ENCODE results near the gene CALHM4. TPM values are rescaled to one million over a fixed set of nuclear protein-coding genes. Genes with fewer than 3 reads are reported as not detected.

The CALHM4 gene
- total and polyA plus RNA-seq, 2 of the 8 experiments (the other 6 are each of a cell fraction or from before 2014, with no cell fraction given) = not detected

- Histone ChIP-seq H2BK20ac (ENCODE audit: low read length) (no peak overlapping the region), H2BK5ac (ENCODE audit: low read depth, low read length) (no peak overlapping the region), H4K5ac (ENCODE audit: insufficient read length, low read depth, low read length) (no peak overlapping the region), H2AFZ (ENCODE audit: low read length) (no peak overlapping the region), H3K9ac (replicated peaks in 1 of 4; ENCODE audit: extremely low read depth in 1 of 4, low read depth in 3 of 4, low read length in 3 of 4) (no peak overlapping the region), H4K91ac (replicated peaks; ENCODE audit: insufficient read length, low read length) (no peak overlapping the region), H3K23ac (ENCODE audit: insufficient read length) (no peak overlapping the region), H2BK120ac (replicated peaks; ENCODE audit: low read depth, low read length) (no peak overlapping the region), H3K36me3 (ENCODE audit: control insufficient read depth in 2 of 4, insufficient read depth in 4 of 4, low read length in 3 of 4) (no peaks in the 10 kb centered on the region), H3K14ac (ENCODE audit: insufficient read length) (no peak overlapping the region), H3K4me1 (replicated peaks in 1 of 4; ENCODE audit: control insufficient read depth in 3 of 4, insufficient read depth in 4 of 4, low read length in 3 of 4) (no peaks in the 10 kb centered on the region), H3K23me2 (ENCODE audit: low read depth, low read length) (no peaks in the 10 kb centered on the region), H3K4me3 (ENCODE audit: extremely low read depth in 1 of 4, insufficient read depth in 2 of 4, low read depth in 3 of 4, low read length in 4 of 4) (no peak overlapping the region), H3K27ac (ENCODE audit: low read depth, low read length) (no peak overlapping the region), H2AK5ac (ENCODE audit: low read depth, low read length) (no peak overlapping the region), H3K4me2 (ENCODE audit: insufficient read depth in 1 of 2, low read depth in 2 of 2, low read length in 2 of 2) (no peak overlapping the region), H4K20me1 (replicated peaks in 1 of 2; ENCODE audit: control insufficient read depth in 1 of 2, insufficient read depth in 2 of 2, low read length in 2 of 2) (no peaks in the 10 kb centered on the region), H3K27me3 (replicated peaks in 1 of 4; ENCODE audit: control insufficient read depth in 3 of 4, extremely low read depth in 1 of 4, insufficient read depth in 3 of 4, low read length in 3 of 4) (no peaks in the 10 kb centered on the region), H3K4ac (replicated peaks; ENCODE audit: insufficient read length, low read depth, low read length) (no peak overlapping the region), H3K9me3 (ENCODE audit: insufficient read depth in 2 of 2, low read depth in 1 of 2, low read length in 1 of 2) (no peaks in the 10 kb centered on the region), H2BK15ac (ENCODE audit: low read length) (no peak overlapping the region), H2BK12ac (ENCODE audit: low read depth, low read length) (no peak overlapping the region), H3K79me1 (ENCODE audit: low read depth, low read length) (no peaks in the 10 kb centered on the region), H3K79me2 (ENCODE audit: control insufficient read depth in 1 of 2, insufficient read depth in 2 of 2, low read length in 2 of 2) (no peaks in the 10 kb centered on the region), H4K8ac (ENCODE audit: extremely low read depth, insufficient read depth, low read length) (no peak overlapping the region), H3K18ac (ENCODE audit: extremely low read depth, low read length) (no peak overlapping the region), H3K56ac (replicated peaks; ENCODE audit: insufficient read length, low read depth, low read length) (no peak overlapping the region)
- CTCF ChIA-PET (ENCODE audit: partially characterized antibody) = interaction anchor here (0.7 to 6.7 kb wide), 23 partner anchors 8 to 345 kb away, joined by 3 to 59 read pairs (median 6); partner anchors contain the start of genes CALHM4, CALHM5, RWDD1 and TRAPPC3L
- FAIRE-seq (no peak), DNase-seq (ENCODE audit: low read depth in 1 of 2, low spot score in 2 of 2) (no peak)
- 81% methylated on average over 3 of the region's 3 CpGs; no CpG with 5 or more reads in 1 of the 2 experiments for WGBS, 2 experiments (ENCODE audit: extremely low coverage in 1 of 2, insufficient coverage in 1 of 2, insufficient read length in 1 of 2, insufficient replicate concordance in 2 of 2, low coverage in 1 of 2, low lambda C conversion rate in 2 of 2, missing lambda C conversion rate in 1 of 2)
- POLR2A ChIA-PET (ENCODE audit: partially characterized antibody) = interaction anchor here (0.7 to 1.2 kb wide), 2 partner anchors 15 to 283 kb away, joined by 3 to 5 read pairs; partner anchors contain the start of gene TSPYL1
- TF ChIP-seq NRF1 (IDR thresholded peaks at IDR 0.05; ENCODE audit: low read depth, low read length) = no peak
- TF ChIP-seq CHD2 (IDR thresholded peaks at IDR 0.05; ENCODE audit: low read length) = no peak
- no peak for TF ChIP-seq EZH2 (IDR thresholded peaks at IDR 0.05; ENCODE audit: low read depth, low read length, severe bottlenecking)
- TF ChIP-seq CBX8 (IDR thresholded peaks at IDR 0.05; ENCODE audit: borderline replicate concordance, low read depth, low read length) = no peak
These were observed 9.1 kb downstream of the CALHM4 start for GRCh38 chr6:116562614-116563013.
